ENCODE measurements around the gene PLCH1.

The PLCH1 gene

DNA sequence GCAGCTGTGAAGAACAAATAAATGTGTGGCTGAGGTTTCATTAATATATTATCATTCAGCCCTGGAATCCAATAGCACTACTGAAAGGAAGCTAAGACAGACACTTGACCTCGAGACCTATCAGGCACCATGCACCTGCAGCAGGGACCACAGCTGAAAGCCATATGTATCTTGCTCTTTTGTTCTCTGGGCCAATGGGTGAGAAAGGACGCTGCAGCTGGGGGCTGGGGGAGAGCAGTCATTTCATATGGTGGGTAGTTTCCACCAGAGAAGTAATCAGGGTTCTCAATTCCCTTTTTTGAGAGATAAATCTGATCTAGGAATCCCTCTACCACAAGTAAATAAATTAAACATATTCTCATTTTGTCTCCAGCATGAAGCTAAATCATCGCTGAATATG is 225.8 kb downstream of the PLCH1 start:
- no peak for DNase-seq

DNA sequence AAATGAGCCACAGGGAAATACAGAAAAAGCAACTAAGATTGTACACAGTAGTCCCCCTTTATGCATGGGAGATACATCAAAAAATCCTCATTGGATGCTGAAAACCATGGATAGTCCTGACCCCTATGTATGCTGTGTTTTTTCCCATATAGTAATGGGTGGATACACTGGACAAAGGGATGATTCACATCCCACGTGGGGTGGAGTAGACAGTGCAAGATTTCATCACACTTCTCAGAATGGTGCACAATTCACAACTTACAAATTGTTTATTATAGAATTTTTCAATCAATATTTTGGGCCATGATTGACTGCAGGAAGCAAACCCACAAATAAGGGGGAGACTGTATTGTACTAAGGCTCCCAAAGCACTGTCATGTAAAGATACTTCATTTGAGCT is 227.0 kb downstream of the PLCH1 start:
- DNase-seq, result no peak

DNA sequence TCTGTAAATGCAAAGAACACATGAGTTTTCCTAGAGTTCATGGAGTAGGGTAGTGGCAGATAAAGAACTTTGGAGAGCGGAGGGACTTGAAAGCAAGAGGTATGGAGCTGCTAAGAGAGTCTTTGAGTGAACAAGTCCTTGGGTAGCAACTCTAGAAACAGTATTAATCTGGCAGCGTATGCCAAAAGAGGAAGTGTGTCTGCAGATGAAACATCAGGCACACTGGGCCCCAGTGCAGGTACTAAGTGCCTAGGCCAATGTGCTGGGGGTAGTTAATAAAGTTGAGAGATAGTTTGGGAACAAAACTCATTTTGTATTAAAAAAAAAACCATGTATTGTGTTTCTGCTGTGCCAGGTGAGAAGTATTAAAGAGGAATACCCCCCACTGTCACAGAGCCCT is 228.4 kb downstream of the PLCH1 start:
- no peak for DNase-seq

DNA sequence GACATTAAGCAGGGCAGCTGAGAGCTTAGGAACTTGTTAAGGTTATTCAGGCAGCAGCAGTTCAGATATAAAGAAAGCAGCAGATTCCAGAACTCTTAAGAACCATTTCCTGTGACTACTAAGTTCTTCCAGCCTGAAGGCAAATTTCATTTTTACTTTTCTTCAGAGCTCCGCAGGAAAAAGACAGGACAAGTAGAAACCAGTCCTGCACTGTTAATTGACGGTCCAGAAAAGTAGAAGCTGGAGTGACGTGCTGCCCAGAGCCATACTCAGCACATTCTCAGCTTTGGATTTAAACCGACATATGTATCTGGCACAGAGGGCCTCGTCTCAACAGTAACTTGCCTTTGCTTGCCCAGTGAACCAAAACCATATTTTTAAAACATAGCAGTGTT is 232.0 kb downstream of the PLCH1 start:
- no peak for DNase-seq

DNA sequence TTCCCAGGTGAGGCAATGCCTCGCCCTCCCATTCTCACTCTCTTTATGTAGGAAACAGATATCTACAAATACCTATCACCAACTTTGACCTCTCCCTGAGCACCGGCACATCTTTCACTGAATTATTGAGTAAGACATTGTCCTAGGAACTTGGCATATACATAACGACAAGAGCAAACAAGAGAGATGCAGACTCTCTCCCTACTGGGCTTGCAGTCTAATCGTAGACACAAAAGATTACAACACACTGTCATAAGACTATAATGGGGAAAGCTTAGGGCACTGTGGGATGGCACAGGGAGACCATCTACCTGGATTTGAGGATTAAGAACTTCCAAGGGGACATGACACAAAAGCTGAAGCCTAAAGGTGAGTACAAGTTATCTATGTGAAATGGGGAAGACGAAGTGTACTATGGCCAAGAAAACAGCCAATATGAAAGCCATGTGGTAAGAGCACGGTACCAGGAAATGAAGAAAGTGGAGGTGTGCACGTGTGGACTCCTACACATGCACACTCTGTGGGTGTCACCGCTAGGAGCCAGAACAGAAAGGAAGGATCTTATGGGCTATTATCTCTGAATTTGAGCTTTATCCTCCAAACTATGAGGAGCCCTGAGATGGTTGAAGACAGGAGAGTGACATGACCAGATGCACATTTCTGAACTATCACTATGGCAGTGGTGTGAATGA is 232.6 kb downstream of the PLCH1 start:
- no peak for DNase-seq

DNA sequence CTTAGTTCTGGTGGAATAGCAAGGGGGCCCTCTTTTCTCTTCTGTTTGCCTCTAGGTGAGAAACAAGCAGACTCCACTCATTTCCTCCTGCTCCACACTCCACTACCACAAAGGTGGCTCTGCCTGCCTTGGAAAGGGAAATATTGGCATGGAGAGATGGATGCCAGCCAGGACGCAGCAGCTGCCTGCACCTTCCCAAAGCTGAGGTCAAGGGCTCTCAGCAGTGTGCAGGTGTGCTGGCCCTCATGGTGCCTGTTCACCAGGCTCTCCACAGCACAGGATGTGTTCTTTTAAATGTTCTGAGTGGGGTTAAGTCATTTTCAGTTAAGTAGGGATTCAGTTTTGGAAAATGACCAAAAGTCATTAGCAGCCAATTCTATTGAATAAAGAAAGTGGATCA is 240.2 kb downstream of the PLCH1 start:
- no peak for DNase-seq

DNA sequence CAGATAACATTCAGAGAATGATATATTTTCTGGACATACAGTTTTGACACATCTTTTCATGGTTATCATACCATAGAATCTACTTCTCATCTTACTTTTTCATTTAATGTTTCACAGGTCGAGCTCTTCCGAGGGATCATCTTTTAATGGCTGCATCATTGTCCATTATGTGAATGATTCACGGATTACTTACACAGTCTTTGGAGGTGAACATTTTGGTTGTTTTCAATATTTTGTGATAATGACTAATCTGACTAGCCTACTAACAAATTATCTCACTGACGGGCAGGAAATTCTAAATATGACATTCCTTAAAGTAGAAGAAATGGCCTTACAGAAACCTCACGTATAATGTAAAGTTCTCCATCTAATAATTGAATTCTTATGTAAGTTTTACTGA is 242.2 kb downstream of the PLCH1 start:
- no peak for DNase-seq

DNA sequence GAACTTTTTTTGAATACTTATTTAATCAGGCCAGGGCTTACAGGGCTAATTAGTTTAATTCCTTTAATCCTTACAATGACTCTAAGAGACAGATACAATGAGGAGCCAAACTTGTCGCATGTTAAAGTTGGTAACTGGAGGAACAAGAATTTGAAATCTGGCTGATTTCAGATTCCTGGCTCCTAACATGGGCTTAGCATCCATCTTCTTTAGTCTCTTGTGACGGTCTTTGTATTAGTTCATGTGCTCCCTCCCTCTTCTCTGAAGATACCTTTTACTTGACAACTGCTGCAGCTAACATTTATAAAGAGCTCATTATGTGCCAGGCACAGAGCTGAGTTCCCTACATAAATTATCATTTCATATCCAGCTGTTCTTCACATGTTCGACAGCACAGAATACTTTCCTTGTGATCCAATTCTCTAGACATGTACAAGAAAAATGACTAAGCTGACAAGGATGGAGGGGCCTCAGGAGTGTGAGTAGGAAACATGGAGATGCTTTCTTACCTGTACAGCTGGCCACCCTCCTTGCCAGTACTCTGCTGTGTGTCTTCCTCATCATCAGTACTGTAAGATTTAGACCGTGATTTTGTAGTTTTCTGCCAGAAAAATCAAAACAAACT is 244.6 kb downstream of the PLCH1 start:
- DNase-seq, result no peak

DNA sequence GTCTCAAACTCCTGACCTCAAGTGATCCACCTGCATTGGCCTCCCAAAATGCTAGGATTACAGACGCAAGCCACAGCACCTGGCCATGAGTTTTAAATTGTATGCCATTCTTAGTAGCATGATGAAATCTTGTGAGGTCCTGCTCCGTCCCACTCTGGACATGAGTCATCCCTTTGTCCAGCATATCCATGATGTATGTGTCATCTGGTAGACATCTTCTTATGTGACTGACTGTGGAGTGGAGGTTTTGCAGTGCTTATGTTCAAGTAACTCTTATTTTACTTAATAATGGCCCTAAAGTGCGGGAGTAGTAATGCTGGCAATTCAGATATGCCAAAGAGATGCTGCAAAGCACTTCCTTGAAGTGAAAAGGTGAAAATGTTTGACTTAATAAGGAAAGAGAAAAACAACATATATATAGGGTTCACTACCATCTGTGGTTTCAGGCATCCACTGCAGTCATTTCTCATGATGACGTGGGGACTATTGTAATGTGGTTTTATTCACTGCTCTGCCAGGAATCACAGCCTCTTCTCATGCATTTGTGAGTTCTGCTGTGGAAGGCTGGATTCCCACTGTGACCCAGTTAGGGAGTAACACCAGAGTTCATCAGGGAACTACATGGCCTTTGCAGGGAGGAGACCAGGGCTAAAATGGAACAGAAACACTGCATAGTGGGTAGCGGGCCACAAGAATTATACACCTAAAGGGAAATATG is 246.8 kb downstream of the PLCH1 start:
- DNase-seq, result no peak

DNA sequence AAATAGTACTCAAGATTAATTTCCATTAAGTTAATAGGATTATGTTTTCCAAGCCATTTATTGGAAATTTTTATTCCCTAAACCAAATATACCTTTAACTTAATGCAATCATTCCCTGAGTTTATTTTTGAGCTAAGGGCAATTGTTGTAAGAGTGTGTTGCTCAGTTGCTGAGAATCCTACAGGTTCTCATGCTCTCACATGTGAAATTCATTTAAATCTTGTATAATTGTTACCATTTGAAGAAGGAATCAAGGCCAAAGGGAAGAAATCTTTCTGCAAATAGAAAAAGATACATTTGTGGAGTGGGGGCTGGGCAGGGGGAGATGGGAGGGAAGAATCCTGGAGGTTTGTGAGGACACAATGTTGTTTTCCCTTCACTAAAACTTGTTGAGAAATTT is 248.7 kb downstream of the PLCH1 start:
- DNase-seq, result no peak

DNA sequence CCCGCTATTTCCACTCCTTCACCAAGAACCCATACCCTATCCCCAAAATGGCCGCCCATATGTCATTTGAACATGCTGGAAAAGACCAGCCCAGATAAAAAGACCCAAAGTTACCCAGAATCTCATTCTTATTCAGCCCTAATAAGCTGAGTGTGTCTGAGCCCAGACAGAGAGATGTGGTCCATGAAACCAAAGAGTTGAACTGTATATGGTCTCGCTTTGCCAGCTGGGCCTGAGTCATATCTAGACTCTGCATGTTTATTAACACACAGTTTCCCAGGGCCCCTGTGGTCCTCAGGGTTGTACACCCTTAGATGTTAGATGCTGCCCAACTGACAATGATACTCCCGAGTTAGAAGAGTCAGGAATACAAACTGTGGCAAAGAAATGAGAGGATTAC is 249.5 kb downstream of the PLCH1 start:
- no peak for DNase-seq

DNA sequence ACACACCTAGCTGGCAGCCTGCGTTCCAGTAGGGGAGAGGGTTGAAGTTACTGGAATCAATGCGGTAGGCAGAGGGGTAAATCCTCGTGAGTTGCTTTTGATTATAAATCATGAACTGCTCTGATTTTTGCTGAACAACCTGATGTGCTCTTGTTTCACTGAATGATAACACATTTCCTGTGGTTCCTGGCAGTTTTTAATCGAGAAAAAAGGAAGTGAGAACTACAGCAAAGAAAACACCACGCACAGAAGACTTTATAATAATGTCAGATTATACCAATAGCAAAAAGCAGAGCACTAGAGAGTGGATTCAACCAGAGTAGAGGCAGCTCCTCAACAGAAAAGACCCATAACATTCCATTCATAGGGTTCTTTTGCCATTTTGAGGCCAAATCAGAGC is 250.5 kb downstream of the PLCH1 start:
- DNase-seq, result no peak

DNA sequence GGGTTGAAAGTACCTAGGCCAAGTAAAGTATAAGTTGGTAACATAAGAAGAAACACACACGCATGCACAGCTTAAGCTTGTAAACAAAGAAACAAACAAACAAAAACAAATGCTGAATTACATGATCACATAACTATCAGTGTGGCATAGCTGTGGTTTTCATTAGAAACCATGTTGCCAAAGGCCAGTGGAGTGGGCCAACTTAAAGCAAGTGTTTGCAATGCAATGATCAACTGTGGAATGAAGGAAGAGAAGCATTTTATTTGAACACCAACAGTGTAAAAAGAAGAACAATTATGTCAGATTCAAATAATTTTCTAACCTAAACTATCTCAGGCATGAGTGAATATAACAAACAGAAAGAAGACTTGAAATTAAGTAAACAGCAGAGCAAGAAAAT is 252.0 kb downstream of the PLCH1 start:
- no peak for DNase-seq

DNA sequence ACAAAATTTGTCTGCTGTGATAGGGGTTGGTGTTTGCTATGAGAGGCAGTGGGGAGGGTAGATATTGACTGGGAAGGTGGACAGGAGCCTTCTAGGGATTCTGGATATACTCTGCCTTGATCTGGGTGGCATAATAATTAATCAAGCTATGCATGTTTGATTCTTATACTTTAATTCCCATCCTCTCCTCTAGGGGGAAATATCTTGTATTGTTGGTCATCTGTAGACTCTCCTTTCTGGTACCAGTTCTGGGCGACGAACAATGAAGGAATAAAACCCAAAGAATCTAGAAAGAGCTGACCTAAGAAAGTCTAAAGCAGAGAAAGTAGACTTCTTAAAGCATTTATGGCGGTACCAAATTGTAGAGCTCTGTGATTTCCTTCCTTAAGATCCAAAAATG is 253.2 kb downstream of the PLCH1 start:
- no peak for DNase-seq

DNA sequence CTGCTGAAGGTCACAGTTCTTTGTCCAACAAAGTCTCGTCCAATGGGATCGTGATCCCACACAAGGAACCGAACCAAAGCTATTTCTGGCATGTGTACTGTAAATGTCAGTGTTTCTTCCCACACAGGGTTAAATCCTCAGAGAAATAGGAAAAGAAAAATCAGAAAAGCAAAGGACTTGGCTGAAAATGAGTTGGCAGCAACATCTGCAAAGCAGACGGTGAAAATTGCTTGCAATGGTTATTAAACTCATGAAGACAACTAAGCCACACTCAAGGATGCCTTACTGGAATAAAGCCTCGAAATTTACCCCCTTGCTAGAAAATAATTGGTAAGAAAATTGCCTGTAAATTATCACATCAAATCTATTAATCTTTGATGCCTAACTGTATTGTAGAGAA is 256.2 kb downstream of the PLCH1 start:
- DNase-seq, result no peak

DNA sequence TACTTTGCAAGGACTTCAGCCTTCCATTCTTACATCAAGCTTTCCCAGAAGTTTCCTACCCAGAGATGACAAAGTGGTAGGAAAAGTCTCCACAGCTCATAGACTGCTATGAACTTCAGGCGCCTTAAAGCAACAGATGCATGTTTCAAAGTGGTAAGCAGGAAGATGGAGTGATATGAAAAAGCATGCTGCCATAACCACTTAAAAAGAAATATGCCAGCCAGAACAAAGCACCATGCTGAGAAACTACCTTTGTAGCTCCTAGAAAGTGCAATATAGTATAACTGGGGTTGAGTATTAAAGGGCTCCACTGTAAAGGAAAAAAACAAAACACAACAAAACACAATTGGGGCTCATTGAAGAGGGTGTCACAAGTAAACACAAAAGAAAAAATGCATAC is 259.0 kb downstream of the PLCH1 start:
- no peak for DNase-seq

DNA sequence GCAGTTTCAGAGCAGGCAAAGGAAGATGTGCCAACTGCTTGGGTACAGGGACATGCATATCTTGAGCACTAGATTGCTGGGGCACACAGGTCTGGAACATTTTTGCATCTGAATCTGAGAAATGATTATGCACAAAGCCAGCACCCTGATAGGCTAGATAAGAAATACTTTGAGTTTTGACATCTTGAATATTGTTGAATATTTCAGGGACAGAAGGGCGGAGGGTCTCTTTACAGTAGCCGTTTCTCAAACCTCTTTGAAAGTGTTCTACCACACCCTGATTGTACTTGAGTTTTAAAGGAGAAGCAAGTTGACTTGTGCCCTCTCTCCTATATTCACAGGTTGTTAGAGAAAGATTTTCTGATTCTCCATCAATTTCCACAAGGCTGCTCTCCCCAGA is 263.3 kb downstream of the PLCH1 start:
- no peak for DNase-seq

DNA sequence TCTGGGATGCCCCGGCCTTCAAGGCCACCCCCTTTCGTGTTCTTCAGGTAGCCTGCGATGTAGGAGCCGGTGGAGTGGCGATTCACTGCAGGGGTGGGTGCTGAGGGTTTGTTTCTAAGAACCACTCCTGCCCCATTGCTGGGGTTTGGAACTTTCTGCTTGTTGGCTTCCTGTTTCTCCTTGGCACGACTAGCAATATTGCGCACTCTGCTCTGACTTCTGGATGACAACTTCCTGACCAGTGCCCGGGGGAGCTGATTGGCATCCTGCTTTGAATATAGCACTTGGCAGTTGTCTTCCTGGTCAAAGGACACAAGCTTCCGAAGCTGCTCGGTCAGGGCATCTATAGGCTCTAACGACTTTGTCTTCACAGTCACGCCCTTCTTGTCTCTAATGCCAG is 263.8 kb downstream of the PLCH1 start:
- DNase-seq, result no peak

DNA sequence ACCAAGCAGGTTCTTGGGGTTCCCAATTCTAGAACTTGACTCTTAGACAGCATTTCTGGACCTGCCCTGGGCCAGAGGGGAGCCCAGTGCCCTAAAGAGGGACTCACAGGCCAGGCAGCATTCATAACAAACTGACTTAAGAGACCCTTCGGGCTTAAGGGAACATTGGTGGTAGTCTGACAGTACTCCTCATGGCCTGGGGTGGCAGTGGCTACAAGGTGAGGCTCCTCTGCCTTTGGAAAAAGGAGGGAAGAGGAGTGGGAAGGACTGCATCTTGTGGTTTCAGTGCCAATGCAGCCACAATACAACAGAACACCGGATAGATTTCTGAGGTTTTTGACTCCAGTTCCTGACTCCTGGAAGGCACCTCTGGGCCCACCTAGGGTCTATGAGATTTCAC is 279.2 kb downstream of the PLCH1 start:
- no peak for DNase-seq

DNA sequence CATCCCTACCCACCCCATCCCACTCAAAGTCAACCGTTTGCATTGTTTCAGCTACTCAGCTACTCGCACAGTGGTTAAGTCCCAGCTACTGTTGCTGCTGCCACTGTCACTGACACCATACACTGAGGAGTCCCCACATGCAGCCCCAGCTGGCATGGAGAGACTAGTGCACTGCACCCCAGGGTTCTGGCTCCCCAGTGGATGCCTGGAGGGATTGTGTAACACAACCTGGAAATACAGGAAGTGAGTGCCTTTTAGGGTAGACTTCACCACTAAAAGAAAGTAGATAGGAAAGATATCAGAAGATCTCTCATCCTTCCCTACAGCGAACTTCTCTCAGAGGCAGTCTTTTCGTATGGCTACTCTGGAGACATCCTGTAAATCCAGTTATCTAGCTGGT is 282.2 kb downstream of the PLCH1 start:
- DNase-seq, result no peak

DNA sequence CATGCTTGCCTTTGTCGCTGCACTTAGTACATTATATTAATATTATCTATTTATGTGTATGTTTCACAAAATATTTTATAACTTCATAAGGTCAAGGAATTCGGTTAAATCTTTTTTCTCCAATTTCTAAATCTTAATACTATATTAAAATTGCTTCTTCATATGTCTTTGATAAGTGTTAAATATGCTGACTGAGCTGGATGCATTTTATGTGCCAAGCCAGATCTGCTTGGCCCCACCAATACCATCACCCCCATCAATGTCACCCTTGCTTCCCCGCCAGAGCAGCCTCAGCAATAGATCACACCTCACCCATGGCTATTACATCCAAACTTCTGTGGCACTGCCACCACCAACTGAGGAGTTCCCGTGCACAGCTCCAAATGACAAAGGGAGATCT is 287.3 kb downstream of the PLCH1 start:
- DNase-seq, result no peak

DNA sequence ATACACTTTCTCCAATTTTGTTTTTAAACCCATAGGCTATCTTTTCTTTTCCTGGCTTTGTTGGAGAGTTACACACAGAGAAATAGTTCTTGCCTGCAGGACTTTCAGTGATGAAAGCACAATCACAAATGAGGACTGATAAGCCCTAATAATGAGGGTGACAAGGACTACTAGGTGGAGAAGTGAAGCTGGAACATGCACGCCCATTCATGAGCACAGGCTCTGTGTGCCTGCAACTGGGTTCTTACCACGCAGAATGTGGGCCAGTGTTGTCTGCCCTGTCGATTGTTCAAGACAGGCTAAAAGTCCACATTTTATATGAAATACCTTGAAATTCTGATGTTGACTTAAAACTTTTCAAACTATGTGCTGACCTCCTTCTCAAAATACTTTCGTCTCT is 289.1 kb downstream of the PLCH1 start:
- DNase-seq, result no peak

DNA sequence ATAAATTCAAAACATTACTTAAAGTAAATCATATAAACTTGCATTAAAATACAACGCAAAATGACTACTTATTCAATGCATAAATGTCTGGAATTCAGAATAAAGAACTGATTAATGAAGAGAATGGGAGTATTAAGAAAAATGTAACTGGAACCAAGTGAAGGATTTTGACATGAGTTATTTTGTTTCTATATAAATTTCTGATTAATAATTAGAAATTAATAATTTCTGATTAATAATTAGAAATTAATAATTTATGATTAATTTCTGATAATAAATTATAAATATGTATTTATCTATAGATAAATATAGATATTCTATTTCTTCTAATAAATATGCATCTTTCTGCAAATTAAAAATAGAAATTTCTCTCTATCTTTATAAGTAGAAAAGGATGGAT is 291.4 kb downstream of the PLCH1 start:
- no peak for DNase-seq

DNA sequence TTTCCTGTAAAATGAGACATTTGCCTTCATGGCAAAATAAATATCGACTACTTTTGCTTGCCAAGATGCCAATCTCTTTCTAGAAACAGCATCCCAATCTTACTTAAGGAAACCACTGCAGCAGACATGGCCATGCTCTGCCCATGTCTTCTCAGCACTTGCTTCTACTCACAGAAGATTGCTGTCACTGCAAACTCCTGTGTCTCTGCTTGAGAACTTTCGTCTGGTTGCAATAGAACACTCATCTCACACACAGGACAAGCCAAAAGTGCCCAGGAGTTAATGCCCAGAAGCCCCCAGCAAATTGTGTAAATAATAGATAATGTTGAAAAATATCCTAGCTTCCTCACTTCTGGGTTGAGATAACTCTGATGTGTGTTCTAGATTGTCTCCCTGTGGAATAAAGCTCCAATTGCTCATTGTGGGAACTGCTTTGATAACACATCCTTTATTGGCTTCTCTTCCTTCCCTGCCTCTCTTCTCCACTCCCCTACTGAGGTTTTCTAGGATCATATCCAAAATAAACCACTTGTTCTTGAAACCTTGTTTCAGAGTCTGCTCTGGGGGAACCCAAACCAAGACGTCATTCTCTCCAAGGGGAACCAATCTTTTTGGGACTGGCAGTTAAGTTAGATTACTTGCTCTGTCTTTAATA is 295.1 kb downstream of the PLCH1 start:
- DNase-seq, result no peak
